ENCODE results near the gene MAGEE2.

DNA sequence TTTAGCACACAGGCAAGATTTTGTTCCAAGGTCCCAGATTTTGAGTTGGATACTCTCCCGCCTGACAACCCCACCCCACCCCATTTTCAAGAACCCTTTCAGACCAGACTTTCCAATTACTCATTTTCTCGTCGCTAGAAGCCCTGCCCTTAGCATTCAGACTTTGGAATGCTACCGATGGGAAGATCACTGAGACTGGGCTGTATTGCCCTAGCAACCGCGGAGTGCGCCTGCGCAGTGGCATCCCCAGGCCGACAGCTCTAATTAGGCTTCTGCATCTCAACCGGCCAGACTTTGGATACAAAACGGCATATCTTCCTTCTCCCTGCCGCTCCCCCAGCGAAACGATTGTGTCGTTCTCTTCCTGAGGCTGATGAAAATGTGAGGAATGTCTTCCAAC, 3.4 kb downstream of the MAGEE2 start:
- TF ChIP-seq, protein P1, sequence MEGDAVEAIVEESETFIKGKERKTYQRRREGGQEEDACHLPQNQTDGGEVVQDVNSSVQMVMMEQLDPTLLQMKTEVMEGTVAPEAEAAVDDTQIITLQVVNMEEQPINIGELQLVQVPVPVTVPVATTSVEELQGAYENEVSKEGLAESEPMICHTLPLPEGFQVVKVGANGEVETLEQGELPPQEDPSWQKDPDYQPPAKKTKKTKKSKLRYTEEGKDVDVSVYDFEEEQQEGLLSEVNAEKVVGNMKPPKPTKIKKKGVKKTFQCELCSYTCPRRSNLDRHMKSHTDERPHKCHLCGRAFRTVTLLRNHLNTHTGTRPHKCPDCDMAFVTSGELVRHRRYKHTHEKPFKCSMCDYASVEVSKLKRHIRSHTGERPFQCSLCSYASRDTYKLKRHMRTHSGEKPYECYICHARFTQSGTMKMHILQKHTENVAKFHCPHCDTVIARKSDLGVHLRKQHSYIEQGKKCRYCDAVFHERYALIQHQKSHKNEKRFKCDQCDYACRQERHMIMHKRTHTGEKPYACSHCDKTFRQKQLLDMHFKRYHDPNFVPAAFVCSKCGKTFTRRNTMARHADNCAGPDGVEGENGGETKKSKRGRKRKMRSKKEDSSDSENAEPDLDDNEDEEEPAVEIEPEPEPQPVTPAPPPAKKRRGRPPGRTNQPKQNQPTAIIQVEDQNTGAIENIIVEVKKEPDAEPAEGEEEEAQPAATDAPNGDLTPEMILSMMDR (IDR thresholded peaks at IDR 0.05): no peak
- TF ChIP-seq POLR2A (IDR thresholded peaks at IDR 0.05): no peak

Measured in uterus (tissue), 2 donors.